Bronchial epithelial cell (primary cell): ENCODE results near the gene CRYBB3. TPM values are rescaled to one million over a fixed set of nuclear protein-coding genes. Genes with fewer than 3 reads are reported as not detected.
"Not testable (repeated sequence)": the region's sequence is repeated elsewhere in the genome, so short reads cannot be mapped to it uniquely, and the experiment has no call there.

Experiments used
- DNase-seq: peaks from one replicate; pipeline ENCODE4 v3.0.0-alpha.2; 2010; ENCODE audit warnings: low read depth
- FAIRE-seq: peaks from 2 replicates; lab custom pipeline; 2011; peaks lifted over from hg19 to GRCh38; lab: Jason Lieb, UNC
- H3K27me3 ChIP-seq: 2 replicates; pipeline ENCODE4 v1.5.1; 2011; ENCODE audit warnings: low read length; ENCODE audit not compliant: control insufficient read depth, insufficient read depth
- H3K36me3 ChIP-seq: 2 replicates; pipeline ENCODE4 v1.5.1; 2011; ENCODE audit warnings: low read length; ENCODE audit not compliant: control insufficient read depth, insufficient read depth
- H3K4me3 ChIP-seq: 2 replicates; pipeline ENCODE4 v1.5.1; 2011; ENCODE audit warnings: mild to moderate bottlenecking, low read depth, low read length, control low read depth
- total RNA-seq: library from RNA; depleted of rRNA; stranded (reverse); fragments of >200 nt; gene quantifications from 2 replicates; pipeline ENCODE4 v1.2.1, GENCODE V29; 2014
- TF ChIP-seq, protein P1 (sequence below): IDR thresholded peaks from 2 replicates; pipeline ENCODE4 v1.5.1; 2011; ENCODE audit warnings: mild to moderate bottlenecking, moderate library complexity, low read length, control low read depth, inconsistent platforms; ENCODE audit not compliant: insufficient read depth, severe bottlenecking

The CRYBB3 gene
- total RNA-seq, 1 donor from 2014 or later: not detected

GRCh38 chr22:25177226-25177625 lies 22.4 kb upstream of the CRYBB3 start:
- no peak for DNase-seq
- Histone ChIP-seq H3K36me3 (peaks cover 25% of the 10 kb centered on the region), H3K4me3 (no peak overlapping the region), H3K27me3 (no peaks in the 10 kb centered on the region)
- FAIRE-seq: no peak
- TF ChIP-seq, protein P1, sequence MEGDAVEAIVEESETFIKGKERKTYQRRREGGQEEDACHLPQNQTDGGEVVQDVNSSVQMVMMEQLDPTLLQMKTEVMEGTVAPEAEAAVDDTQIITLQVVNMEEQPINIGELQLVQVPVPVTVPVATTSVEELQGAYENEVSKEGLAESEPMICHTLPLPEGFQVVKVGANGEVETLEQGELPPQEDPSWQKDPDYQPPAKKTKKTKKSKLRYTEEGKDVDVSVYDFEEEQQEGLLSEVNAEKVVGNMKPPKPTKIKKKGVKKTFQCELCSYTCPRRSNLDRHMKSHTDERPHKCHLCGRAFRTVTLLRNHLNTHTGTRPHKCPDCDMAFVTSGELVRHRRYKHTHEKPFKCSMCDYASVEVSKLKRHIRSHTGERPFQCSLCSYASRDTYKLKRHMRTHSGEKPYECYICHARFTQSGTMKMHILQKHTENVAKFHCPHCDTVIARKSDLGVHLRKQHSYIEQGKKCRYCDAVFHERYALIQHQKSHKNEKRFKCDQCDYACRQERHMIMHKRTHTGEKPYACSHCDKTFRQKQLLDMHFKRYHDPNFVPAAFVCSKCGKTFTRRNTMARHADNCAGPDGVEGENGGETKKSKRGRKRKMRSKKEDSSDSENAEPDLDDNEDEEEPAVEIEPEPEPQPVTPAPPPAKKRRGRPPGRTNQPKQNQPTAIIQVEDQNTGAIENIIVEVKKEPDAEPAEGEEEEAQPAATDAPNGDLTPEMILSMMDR: no peak

DNA sequence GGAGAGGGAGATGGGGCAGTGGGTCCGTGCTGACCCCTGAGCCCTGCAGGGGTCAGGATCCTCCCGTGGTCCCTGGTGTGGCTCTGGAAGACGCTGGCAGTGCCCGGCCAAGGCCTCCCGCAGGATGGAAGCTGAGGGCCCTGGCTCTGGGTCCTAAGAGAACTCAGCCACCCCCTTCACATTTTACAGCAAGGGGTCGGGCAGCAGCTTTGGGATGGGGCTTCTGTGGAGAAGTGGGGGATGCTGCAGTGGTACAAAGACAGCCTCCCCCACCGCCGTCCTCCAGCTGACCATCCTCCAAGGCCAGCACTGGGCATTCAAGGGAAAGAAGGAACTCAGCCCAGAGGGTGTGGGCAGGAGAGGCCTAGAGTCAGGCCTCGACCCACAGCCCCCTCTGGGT lies 21.8 kb upstream of the CRYBB3 start:
- Histone ChIP-seq H3K36me3 (peaks cover 28% of the 10 kb centered on the region), H3K27me3 (no peaks in the 10 kb centered on the region), H3K4me3 (no peak overlapping the region)
- FAIRE-seq: no peak
- no peak for DNase-seq
- TF ChIP-seq, protein P1: no peak

- peaks cover 27% of the 10 kb centered on the region for H3K36me3 ChIP-seq
- not testable (repeated sequence) for DNase-seq, H3K27me3 ChIP-seq, H3K4me3 ChIP-seq, FAIRE-seq
Measured at GRCh38 chr22:25178348-25178747, 21.3 kb upstream of the CRYBB3 start.

GRCh38 chr22:25178869-25179631 lies 20.6 kb upstream of the CRYBB3 start:
- not testable (repeated sequence) for H3K27me3 ChIP-seq, FAIRE-seq, DNase-seq
- H3K4me3 ChIP-seq: peak overlapping the region; percentile 16
- peaks cover 27% of the 10 kb centered on the region for H3K36me3 ChIP-seq

DNA sequence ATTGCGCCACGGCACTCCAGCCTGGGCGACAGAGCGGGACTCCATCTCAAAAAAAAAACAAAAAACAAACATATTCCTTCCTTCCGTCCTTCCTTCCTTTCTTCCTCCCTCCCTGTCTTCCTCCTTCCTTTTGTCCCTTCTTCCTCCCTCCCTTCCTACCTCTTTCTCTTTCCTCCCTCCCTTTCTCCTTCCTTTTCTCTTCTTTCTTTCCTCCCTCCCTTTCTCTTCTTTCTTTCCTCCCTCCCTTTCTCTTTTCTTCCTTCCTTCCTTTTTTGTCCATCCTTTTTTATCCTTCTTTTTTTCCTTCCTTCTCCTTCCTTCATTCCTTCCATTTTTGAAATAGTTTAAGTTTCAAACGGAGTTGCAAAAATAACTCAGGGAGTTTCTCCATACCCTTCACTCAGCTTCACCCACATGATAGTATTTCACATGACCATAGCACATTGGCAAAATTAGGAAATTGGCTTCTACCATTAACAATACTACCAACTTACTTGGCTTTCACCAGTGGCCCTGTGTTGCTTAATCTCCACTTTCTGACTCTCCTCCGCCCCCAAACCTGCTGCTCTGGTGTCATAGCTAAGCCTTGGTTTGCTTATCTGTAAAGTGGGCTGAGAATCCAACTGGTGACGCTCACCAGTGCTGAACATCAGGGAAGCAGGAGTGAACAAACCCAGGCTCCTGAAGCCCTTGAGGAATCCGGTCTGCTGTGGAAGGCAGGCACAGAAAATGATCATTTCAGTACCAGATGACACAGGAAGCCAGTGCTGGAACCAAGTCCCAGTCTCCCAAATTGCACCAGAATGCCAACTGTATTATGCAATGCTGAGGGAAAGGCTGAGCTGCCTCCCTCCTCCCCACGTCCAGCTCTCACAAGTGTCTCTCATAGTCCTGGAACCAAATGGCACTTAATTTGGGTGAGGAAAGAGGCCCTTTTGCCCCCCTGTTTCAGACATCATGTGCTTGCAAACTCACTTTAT lies 17.2 kb upstream of the CRYBB3 start:
- Histone ChIP-seq H3K4me3 (no peak overlapping the region), H3K27me3 (no peaks in the 10 kb centered on the region), H3K36me3 (peaks cover 36% of the 10 kb centered on the region)
- FAIRE-seq (peak; percentile 28), DNase-seq (no peak)
- TF ChIP-seq, protein P1: no peak

GRCh38 chr22:25183949-25184619 lies 15.6 kb upstream of the CRYBB3 start:
- TF ChIP-seq, protein P1: no peak
- Histone ChIP-seq H3K27me3 (no peaks in the 10 kb centered on the region), H3K36me3 (peaks cover 30% of the 10 kb centered on the region), H3K4me3 (no peak overlapping the region)
- FAIRE-seq (no peak), DNase-seq (no peak)
